Testis (tissue), 3 donors: ENCODE results near the gene DNAJB14. TPM values are rescaled to one million over a fixed set of nuclear protein-coding genes. Genes with fewer than 3 reads are reported as not detected.

Experiments used
- DNase-seq: peaks from one replicate; pipeline ENCODE4 v3.0.0-alpha.2; 2019
- H3K27ac ChIP-seq, 2 donors: fragments of 200-600 bp; sonication (generic); one replicate each; pipeline ENCODE4 v1.5.1; 2019
- H3K27me3 ChIP-seq: fragments of 200-600 bp; sonication (generic); one replicate; pipeline ENCODE4 v1.5.1; 2019
- H3K36me3 ChIP-seq: fragments of 200-600 bp; sonication (generic); one replicate; pipeline ENCODE4 v1.5.1; 2017; ENCODE audit warnings: low read depth; ENCODE audit errors: missing control alignments
- H3K4me1 ChIP-seq: fragments of 200-600 bp; sonication (generic); one replicate; pipeline ENCODE4 v1.5.1; 2019
- H3K4me3 ChIP-seq, 2 donors: fragments of 200-600 bp; sonication (generic); one replicate each; pipeline ENCODE4 v1.5.1; 2017 to 2019
- H3K9me3 ChIP-seq: fragments of 200-600 bp; sonication (generic); one replicate; pipeline ENCODE4 v1.5.1; 2017
- POLR2A ChIP-seq: fragments of 450-650 bp; IDR thresholded peaks from one replicate; pipeline ENCODE4 v1.6.1; 2017; ENCODE audit warnings: antibody characterized with exemption, mild to moderate bottlenecking, moderate library complexity
- WGBS, 2 donors: methylation state at CpG; one replicate each; pipeline ENCODE4 v1.1.5; 2018; 5-methylcytosine and 5-hydroxymethylcytosine counted together
- intact Hi-C: fragments of 100-400 bp; cut with DNase I; formaldehyde crosslinking; loops from one replicate; pipeline ENCODE4 v1.15.1; 2023; ENCODE audit warnings: low total_unique reads
- polyA plus RNA-seq: library from polyadenylated mRNA; stranded (reverse); fragments of 350-450 nt; fragmentation: Illumina TruSeq; extraction: RNeasy Lipid Tissue Mini Kit (QIAGEN cat#74804); gene quantifications from one replicate; pipeline ENCODE4 v1.2.3, GENCODE V29; 2014; ENCODE audit warnings: low read depth, low replicate concordance; ENCODE audit not compliant: insufficient read depth
- total RNA-seq, 2 donors: library from RNA; depleted of rRNA; stranded (reverse); fragments of >200 nt; gene quantifications; one replicate each; pipeline ENCODE4 v1.2.3, GENCODE V29; 2016
- TF ChIP-seq, protein P1 (sequence below), 3 experiments: fragments of 450-650 bp in 2 of 3; fragments of 200-600 bp in 1 of 3; sonication (generic) in 1 of 3; IDR thresholded peaks; one replicate each; pipeline ENCODE4 v1.5.1; 2016 to 2019; ENCODE audit warnings: antibody characterized with exemption in 3 of 3, mild to moderate bottlenecking in 2 of 3, moderate library complexity in 1 of 3

The DNAJB14 gene
- total and polyA plus RNA-seq, 3 donors from 2014 or later: 7.7 to 22.4 (median 19.9) TPM

DNA sequence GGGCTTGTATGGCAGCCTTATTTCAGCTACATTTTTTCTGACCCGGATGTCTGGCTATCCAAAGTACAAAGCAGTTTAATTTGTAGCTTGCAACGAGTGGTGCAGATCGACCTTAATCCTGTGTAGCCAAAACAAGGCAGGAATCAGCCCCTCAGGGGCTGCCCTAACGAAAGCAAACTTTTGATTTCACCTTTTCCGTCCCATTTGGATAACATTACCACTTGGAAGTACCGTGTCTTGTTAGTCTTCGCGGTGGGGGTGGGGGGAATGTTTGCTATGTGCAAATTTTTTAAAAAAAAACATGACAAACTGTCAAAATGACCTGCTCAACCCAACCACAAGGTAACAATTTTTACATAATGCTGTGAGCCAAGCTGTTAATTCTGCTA, 766 bp upstream of the DNAJB14 start:
- no peaks in the 10 kb centered on the region for H3K9me3 ChIP-seq
- no peaks in the 10 kb centered on the region for H3K27me3 ChIP-seq
- H3K4me1 ChIP-seq: peaks cover 24% of the 10 kb centered on the region
- peak overlapping the region; percentile 86 to 96 for H3K4me3 ChIP-seq
- no peak for DNase-seq
- H3K36me3 ChIP-seq: no peaks in the 10 kb centered on the region
- WGBS, 2 donors: 13 to 15% methylated on average over 8 of the region's 8 CpGs
- intact Hi-C loops: no loop called here
- no peak for TF ChIP-seq POLR2A
- TF ChIP-seq, protein P1, sequence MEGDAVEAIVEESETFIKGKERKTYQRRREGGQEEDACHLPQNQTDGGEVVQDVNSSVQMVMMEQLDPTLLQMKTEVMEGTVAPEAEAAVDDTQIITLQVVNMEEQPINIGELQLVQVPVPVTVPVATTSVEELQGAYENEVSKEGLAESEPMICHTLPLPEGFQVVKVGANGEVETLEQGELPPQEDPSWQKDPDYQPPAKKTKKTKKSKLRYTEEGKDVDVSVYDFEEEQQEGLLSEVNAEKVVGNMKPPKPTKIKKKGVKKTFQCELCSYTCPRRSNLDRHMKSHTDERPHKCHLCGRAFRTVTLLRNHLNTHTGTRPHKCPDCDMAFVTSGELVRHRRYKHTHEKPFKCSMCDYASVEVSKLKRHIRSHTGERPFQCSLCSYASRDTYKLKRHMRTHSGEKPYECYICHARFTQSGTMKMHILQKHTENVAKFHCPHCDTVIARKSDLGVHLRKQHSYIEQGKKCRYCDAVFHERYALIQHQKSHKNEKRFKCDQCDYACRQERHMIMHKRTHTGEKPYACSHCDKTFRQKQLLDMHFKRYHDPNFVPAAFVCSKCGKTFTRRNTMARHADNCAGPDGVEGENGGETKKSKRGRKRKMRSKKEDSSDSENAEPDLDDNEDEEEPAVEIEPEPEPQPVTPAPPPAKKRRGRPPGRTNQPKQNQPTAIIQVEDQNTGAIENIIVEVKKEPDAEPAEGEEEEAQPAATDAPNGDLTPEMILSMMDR (IDR thresholded peaks at IDR 0.05): no peak
- peak overlapping the region; percentile 90 to 93 for H3K27ac ChIP-seq

DNA sequence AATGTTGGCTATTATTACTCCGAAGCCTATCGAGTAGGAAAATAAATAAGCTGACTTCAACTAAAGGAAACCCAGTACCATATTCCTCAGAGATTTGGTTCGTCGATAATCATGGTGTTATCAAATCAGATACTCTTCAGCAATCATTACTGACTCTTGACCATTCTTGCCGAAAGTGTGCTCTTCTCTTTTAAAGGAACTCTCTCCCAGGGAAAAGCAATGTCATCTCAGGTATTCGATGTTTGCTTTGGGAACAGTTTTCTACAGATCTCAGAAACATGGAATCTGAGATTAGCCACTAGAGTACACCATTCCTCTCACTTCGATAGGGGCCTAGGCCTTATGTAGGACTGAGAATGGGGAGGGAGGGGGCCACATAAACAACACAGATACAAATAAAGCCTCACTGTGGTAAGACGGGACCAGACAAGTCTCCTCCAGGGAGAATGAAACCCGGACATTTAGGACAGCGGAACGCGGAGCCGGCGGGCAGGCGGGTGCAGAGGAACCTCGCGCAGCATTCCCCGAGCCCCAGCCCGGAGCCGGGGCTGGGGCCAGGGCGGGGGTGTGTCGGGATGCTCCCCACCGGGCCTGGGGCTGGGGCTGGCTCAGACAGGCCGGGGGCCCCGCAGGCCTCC, 581 bp downstream of the DNAJB14 start:
- Histone ChIP-seq H3K4me3 (peak overlapping the region; percentile 86 to 96), H3K27me3 (no peaks in the 10 kb centered on the region), H3K36me3 (no peaks in the 10 kb centered on the region), H3K4me1 (peaks cover 24% of the 10 kb centered on the region), H3K9me3 (no peaks in the 10 kb centered on the region), H3K27ac (peak overlapping the region; percentile 90 to 93)
- intact Hi-C loops: no loop called here
- no peak for DNase-seq
- no peak for TF ChIP-seq POLR2A
- TF ChIP-seq, protein P1 (IDR thresholded peaks at IDR 0.05): no peak
- 1% methylated on average over 20 to 24 of the region's 25 CpGs for WGBS, 2 donors

DNA sequence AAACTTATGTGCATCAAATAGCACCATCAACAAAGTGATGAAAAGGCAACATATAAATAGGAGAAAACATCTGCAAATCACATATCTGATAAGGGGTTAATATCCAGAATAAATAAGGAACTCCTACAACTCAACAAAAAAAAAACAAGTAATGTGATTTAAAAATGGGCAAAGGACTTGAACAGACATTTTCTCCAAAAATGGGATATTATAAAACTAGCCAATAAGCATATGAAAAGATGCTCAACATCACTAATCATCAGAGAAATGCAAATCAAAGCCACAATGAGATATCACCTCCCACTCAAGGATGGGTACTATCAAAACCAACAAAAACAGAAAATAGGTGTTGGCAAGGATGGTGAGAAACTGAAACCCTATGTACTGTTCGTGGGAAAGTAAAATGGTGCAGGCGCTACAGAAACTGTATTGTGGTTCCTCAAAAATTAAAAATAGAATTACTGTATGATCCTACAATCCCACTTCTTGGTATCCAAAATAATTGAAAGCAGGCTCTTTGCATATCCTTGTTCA, 2.4 kb downstream of the DNAJB14 start:
- no peak for TF ChIP-seq POLR2A
- TF ChIP-seq, protein P1 (IDR thresholded peaks at IDR 0.05): no peak
- WGBS, 2 donors: 60 to 82% methylated on average over 2 of the region's 2 CpGs

DNA sequence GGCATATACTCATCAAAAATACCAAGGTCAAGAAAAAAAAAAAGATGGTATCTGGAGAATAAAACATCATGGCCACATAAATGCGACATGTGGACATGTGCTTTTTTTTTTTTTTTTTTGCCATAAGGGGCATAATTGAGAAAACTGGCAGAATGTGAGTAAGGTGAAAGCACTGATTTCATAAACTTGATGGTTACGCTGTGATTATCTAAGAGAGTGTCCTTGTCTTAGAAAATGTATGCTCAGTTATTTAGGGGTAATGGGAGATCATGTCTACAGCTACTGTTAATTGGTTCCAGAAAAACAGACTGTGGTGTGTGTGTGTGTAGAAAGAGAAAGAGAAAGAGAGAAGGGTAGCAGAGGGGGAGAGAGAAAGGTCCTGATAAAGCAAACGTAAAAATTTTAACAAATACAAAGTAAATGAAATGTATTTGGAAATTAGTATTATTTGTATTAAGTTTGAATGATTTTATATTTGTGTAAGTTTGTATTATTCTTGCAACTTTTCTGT, 8.1 kb downstream of the DNAJB14 start:
- no peak for DNase-seq
- Histone ChIP-seq H3K27me3 (no peaks in the 10 kb centered on the region), H3K36me3 (no peaks in the 10 kb centered on the region), H3K4me3 (no peak overlapping the region), H3K27ac (no peak overlapping the region), H3K9me3 (no peaks in the 10 kb centered on the region), H3K4me1 (no peaks in the 10 kb centered on the region)
- intact Hi-C loops: no loop called here
- TF ChIP-seq, protein P1 (IDR thresholded peaks at IDR 0.05): no peak
- TF ChIP-seq POLR2A: no peak
- WGBS, 2 donors: 84 to 85% methylated on average over 3 of the region's 3 CpGs

More for the DNA sequence above, 2.4 kb downstream of the DNAJB14 start:
- intact Hi-C loops: no loop called here
- no peak overlapping the region for H3K27ac ChIP-seq
- DNase-seq: no peak
- H3K4me1 ChIP-seq: peaks cover 24% of the 10 kb centered on the region
- H3K4me3 ChIP-seq: no peak overlapping the region
- H3K27me3 ChIP-seq: no peaks in the 10 kb centered on the region
- H3K36me3 ChIP-seq: no peaks in the 10 kb centered on the region
- H3K9me3 ChIP-seq: no peaks in the 10 kb centered on the region

DNA sequence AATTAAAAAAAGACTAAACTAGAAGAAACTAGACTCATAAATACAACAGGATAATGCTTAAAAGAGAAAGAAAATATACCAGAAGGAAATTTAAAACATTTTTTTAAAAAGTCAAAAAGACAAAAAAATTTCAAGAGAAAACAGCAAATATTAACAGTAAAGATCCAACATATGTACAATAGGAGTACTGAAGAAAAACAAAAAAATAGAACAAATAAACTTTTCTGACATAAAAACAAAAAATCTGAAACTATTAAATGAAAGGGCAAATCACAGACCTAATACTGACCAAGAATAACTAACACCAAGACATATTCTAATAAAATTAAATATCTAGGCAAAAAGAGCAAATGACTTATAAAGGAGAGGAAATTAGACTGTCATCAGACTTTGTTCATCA, 11.5 kb downstream of the DNAJB14 start:
- Histone ChIP-seq H3K4me1 (no peaks in the 10 kb centered on the region), H3K27ac (no peak overlapping the region), H3K27me3 (no peaks in the 10 kb centered on the region), H3K4me3 (no peak overlapping the region), H3K9me3 (no peaks in the 10 kb centered on the region), H3K36me3 (no peaks in the 10 kb centered on the region)
- DNase-seq: no peak
- TF ChIP-seq, protein P1 (IDR thresholded peaks at IDR 0.05): no peak
- no peak for TF ChIP-seq POLR2A
- intact Hi-C loops: no loop called here
